Central memory CD8-positive, alpha-beta T cell (primary cell): ENCODE data around the gene TPRA1.
"Not testable (repeated sequence)": the region's sequence is repeated elsewhere in the genome, so short reads cannot be mapped to it uniquely, and the experiment has no call there.

Experiments used
- ATAC-seq: fragments of 150-1000 bp; cut with Tn5 transposase; replicated peaks from 2 replicates; pipeline ENCODE4 v1.10.0; 2022; ENCODE audit warnings: mild to moderate bottlenecking, moderate FRiP score, moderate number of reproducible peaks; ENCODE audit not compliant: poor library complexity, severe bottlenecking; ENCODE audit errors: extremely low read depth
- DNase-seq, 2 donors: peaks; one replicate each; pipeline ENCODE4 v3.0.0; 2021; ENCODE audit warnings: low spot score in 2 of 2
- H3K27ac Mint-ChIP-seq: one replicate; pipeline ENCODE4 v1.8.0; 2022; ENCODE audit warnings: low read depth, mild to moderate bottlenecking, moderate library complexity, mixed read lengths
- H3K27me3 Mint-ChIP-seq: one replicate; pipeline ENCODE4 v1.8.0; 2022; ENCODE audit warnings: mixed read lengths
- H3K36me3 Mint-ChIP-seq: one replicate; pipeline ENCODE4 v1.8.0; 2022; ENCODE audit warnings: mild to moderate bottlenecking, moderate library complexity, mixed read lengths; ENCODE audit not compliant: insufficient read depth
- H3K4me1 Mint-ChIP-seq: one replicate; pipeline ENCODE4 v1.8.0; 2022; ENCODE audit warnings: mixed read lengths
- H3K4me3 Mint-ChIP-seq: one replicate; pipeline ENCODE4 v1.8.0; 2022; ENCODE audit warnings: mild to moderate bottlenecking, moderate library complexity, mixed read lengths
- H3K9me3 Mint-ChIP-seq: one replicate; pipeline ENCODE4 v1.8.0; 2022; ENCODE audit warnings: mixed read lengths

TPRA1 gene

GRCh38 chr3:127532561-127533203, 57.9 kb downstream of the TPRA1 start:
- no peak for ATAC-seq
- Mint-ChIP-seq H3K36me3 (peaks cover 2% of the 10 kb centered on the region), H3K4me1 (no peaks in the 10 kb centered on the region)

GRCh38 chr3:127531821-127532220, 58.7 kb downstream of the TPRA1 start:
- no peak overlapping the region for H3K4me3 Mint-ChIP-seq
- peaks cover 2% of the 10 kb centered on the region for H3K36me3 Mint-ChIP-seq
- no peak overlapping the region for H3K27ac Mint-ChIP-seq
- no peaks in the 10 kb centered on the region for H3K4me1 Mint-ChIP-seq
- peaks cover 37% of the 10 kb centered on the region for H3K27me3 Mint-ChIP-seq
- DNase-seq, result no peak
- no peak for ATAC-seq
- no peaks in the 10 kb centered on the region for H3K9me3 Mint-ChIP-seq

More at GRCh38 chr3:127532561-127533203, 57.9 kb downstream of the TPRA1 start:
- no peaks in the 10 kb centered on the region for H3K9me3 Mint-ChIP-seq
- DNase-seq, result no peak
- no peak overlapping the region for H3K27ac Mint-ChIP-seq
- no peak overlapping the region for H3K4me3 Mint-ChIP-seq
- H3K27me3 Mint-ChIP-seq, result peaks cover 37% of the 10 kb centered on the region

GRCh38 chr3:127530863-127531262, 59.7 kb downstream of the TPRA1 start:
- not testable (repeated sequence) for H3K4me1 Mint-ChIP-seq, H3K4me3 Mint-ChIP-seq, H3K36me3 Mint-ChIP-seq, H3K9me3 Mint-ChIP-seq, DNase-seq, H3K27ac Mint-ChIP-seq, ATAC-seq
- peaks cover 37% of the 10 kb centered on the region for H3K27me3 Mint-ChIP-seq

- ATAC-seq (no peak), DNase-seq (no peak)
- H3K9me3 Mint-ChIP-seq, result no peaks in the 10 kb centered on the region
- H3K4me3 Mint-ChIP-seq, result no peak overlapping the region
- no peak overlapping the region for H3K27ac Mint-ChIP-seq
- no peaks in the 10 kb centered on the region for H3K36me3 Mint-ChIP-seq
- peaks cover 45% of the 10 kb centered on the region for H3K27me3 Mint-ChIP-seq
- no peaks in the 10 kb centered on the region for H3K4me1 Mint-ChIP-seq
Observed at GRCh38 chr3:127529346-127530188, 61.0 kb downstream of the TPRA1 start.

GRCh38 chr3:127525373-127525772, 65.2 kb downstream of the TPRA1 start:
- no peak overlapping the region for H3K27ac Mint-ChIP-seq
- H3K4me1 Mint-ChIP-seq, result no peaks in the 10 kb centered on the region
- DNase-seq (no peak), ATAC-seq (no peak)
- peaks cover 4% of the 10 kb centered on the region for H3K9me3 Mint-ChIP-seq
- peaks cover 75% of the 10 kb centered on the region for H3K27me3 Mint-ChIP-seq
- H3K36me3 Mint-ChIP-seq, result no peaks in the 10 kb centered on the region
- H3K4me3 Mint-ChIP-seq, result no peak overlapping the region

- Mint-ChIP-seq H3K4me3 (no peak overlapping the region), H3K27me3 (peaks cover 75% of the 10 kb centered on the region), H3K36me3 (no peaks in the 10 kb centered on the region), H3K9me3 (peaks cover 4% of the 10 kb centered on the region), H3K27ac (no peak overlapping the region), H3K4me1 (no peaks in the 10 kb centered on the region)
- DNase-seq, result no peak
- no peak for ATAC-seq
Observed at GRCh38 chr3:127524296-127524896, 66.1 kb downstream of the TPRA1 start.
